Measurements from ENCODE around the gene TBCCD1.

TBCCD1 gene, protein sequence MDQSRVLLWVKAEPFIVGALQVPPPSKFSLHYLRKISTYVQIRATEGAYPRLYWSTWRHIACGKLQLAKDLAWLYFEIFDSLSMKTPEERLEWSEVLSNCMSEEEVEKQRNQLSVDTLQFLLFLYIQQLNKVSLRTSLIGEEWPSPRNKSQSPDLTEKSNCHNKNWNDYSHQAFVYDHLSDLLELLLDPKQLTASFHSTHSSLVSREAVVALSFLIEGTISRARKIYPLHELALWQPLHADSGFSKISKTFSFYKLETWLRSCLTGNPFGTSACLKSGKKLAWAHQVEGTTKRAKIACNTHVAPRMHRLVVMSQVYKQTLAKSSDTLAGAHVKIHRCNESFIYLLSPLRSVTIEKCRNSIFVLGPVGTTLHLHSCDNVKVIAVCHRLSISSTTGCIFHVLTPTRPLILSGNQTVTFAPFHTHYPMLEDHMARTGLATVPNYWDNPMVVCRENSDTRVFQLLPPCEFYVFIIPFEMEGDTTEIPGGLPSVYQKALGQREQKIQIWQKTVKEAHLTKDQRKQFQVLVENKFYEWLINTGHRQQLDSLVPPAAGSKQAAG

DNA sequence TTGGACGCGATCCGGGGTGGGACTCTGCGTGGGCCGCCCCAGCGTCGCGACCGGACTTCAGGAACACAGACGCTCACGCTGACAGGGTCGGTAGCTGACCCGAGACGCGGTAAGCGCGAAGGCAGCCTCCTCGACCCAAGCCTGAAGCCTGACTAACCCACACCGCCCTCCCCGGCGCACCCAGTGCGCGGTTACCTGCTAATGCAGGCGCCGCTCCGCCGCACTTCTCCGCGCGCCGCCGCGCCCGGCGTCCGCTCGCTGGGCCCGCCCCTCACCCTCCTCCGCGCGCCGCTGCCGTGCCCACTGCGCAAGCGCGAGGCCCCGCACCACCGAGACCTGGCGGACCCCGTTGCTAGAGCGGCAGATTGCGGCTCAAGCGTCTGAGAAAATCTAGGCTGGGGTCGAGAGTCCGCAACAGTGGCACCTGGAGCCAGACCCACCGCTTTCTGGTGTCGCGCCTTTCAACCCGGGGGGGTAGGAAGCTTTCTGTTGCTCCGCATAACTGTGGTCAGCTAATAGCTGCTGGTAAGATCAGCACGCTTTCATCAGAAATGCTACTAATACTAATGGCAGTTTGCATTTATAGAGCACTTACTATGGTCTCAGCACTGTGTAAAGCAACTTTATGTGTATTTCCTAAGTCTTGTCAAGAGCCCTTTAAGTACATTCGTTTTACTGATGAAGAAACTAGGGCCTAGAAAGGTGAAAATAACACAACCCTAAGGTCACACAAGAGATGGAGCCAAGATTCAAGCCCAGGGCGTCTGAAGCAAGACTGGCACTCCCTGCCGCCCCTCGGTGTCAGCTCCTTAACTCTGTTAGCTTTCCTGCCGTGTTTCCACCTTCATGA lies at the start of gene TBCCD1:
TBCCD1 (minus strand) TSS at position 268 of the 850 bp plus-strand sequence. CDS start 3,010 bp downstream, outside the sequence.
- peak; percentile 72 for DNase-seq (ENCODE audit: low read depth, low spot score)

DNA sequence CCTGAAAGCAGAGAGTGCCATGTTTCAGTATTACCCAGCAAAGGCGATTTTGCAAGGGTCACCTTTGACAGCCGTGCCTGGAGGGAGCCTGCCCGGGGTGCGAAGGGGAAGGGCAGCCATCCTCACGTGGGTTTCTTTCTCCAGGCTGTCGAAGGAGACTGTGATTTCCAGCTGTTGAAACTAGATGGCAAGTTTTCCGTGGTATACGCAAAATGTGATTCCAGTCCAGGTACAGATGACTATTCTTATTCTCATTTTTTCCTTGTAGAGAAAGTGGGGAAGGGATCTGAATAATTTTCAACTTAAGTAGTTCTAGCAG lies 49.1 kb upstream of the TBCCD1 start:
- no peak for DNase-seq (ENCODE audit: low read depth, low spot score)

DNA sequence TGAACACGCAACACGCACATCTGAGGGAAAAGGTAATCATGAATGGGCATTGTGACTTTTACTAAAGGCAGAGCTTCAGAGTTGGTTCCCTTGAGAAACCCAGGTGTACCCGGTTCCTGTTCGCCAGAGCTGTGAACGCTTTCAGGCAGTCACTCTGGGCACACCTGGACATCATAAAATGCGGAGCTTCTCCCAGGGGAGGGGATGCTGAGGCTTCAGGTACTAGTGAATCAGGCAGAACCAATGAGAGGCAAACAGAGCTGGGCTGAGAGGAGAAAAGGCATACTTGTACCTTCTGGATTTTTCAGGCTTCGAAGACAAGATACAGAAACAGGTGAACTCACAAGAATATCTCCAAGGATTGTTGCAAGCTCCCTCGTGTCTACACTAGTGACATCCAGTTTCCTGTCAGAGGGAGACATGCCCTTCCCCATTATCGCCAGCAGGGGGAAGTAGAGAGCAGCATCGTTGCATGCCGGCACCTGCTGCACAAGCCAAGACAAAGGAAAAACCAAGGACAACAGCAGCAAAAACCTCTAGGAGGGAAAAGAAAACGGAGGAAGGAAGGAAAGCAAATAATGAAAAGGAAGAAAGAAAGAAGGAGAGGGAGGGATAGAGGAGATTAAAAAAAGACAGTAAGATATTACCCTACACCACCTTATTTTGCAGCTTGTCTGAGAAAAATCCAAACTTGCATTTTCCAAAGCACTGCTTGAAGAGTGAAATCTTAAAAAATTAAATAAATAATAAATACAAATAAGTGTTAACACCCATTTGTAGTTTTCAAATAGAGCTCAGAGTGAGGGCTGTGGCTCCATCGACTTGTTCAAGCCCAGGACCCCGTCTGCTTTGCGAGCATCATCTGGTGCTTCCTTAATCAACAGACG lies 47.7 kb upstream of the TBCCD1 start:
- peak; percentile 36 for DNase-seq (ENCODE audit: low read depth, low spot score)

DNA sequence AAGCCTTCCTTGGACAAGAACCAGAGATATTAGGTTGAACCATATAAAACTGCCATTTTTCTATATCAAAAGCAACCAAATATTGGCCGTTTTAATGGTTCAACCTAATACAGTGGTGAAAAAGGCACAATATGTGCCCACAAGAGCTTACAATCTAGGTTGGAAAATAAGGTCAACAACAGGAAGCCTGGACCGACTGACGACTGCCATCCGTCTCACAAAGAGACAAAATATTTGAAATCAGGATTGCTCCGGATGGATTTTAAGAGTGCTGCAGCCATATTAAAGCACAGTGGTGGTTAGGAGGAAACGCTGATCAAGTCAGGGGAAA lies 47.1 kb upstream of the TBCCD1 start:
- no peak for DNase-seq (ENCODE audit: low read depth, low spot score)

DNA sequence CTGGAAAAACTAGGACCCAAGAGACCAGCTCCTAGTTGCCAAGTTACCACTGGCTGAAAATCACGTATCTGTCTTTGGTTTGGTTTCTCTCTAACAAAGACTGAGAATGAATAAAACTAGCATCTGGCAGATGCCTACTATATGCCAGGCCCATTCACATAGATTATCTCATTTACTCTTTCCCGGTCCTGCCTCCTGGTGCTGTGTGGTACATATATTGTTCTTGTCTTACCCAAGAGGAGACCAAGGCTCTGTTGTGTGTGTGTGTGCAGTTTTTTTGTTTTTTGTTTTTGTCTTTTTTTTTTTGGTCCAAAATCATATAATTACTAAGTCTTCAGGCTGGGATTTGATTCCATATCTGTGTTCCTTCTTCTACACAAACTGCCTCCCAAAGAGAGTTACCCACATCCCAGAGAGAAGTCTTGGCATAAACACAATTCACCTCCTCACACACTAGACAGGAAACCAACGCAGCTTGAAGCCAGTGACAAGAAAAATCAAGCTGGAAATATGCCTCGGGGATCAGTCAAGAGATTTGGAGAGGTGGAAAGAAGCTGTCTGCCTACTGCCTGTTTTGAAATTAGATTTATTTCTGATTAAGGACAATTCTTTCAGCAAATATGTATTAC lies 46.6 kb upstream of the TBCCD1 start:
- DNase-seq (ENCODE audit: low read depth, low spot score): no peak

DNA sequence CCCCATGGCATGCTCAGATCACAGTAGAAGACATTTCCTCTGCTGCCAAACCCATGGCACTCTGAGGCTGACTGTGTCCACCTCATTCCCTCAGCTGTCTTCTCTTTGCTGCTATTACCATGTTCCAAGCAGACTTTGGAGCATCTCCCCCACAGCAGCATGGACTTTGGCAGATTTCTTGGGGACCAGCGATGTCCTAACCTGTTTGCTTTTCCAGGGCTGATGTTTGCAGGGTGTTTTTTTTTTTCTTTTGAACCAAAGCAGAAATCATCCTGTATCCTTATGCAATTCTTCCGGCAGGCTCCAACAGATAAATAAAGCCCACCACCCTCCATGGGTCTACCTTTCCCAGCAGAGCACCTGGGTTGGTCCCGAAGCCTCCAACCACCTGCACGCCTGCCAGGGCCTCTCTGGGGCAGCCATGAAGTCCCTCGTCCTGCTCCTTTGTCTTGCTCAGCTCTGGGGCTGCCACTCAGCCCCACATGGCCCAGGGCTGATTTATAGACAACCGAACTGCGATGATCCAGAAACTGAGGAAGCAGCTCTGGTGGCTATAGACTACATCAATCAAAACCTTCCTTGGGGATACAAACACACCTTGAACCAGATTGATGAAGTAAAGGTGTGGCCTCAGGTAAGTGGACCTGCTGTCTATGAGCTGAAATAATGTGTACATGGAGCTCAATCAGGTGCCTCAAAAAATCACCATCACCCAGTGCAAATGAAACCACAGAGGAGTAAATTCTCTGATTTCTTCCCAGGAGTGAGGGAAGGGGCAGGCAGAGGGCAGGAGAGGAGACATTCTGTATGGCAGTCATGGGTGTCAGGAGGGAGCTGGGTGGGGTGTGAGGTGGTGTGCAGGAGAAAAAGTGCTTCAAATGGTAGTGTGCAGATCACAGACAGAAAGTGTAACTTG lies 45.8 kb upstream of the TBCCD1 start, which contains the start of gene AHSG:
AHSG (plus strand) TSS at position 340 of the 916 bp plus-strand sequence; CDS start at position 422, 82 bp downstream.
- no peak for DNase-seq (ENCODE audit: low read depth, low spot score)

DNA sequence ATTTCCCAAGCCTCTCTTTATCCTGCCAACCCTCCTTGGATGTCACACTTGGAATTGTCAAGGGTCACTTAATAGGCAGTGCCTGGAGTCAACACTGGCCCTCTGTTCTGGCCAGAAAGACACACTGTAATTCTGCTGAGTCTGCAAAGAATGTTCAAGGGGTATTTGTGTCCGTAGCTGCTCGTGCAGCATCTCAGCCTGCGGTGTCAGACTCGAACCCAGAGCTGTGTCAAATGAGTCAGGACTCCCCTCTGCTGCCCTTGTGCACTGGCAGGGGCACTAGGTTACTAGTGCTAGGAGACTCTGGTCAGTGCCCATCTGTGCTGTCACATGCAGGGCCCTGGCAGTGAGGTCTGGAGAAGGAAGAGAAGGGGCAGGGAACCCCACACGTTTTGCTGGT lies 44.9 kb upstream of the TBCCD1 start:
- DNase-seq (ENCODE audit: low read depth, low spot score): no peak

DNA sequence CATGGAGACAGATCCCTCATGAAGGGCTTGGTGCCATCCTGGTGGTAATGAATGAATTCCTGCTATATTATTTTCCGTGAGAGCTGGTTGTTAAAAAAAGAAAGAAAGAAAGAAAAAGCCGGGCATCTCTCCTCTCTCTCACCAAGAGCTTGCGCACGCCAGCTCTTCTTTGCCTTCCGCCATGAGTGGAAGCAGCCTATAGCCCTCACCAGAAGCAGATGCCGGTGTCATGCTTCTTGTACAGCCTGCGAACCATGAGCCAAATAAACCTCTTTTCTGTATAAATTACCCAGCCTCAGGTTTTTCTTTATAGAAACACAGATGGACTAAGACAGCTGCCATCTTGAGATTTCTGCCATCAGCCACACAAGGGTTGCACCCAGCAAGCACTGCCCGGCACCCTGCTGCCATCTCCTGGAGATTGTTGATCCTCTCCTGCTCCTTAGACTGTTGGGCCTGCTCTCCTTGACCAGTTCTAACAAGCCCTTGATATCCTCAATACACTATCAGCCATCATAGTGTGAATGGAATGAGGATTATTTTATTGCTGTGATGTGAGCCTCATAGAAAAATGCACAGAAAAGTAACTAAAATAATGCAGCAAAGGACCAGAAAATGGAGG lies 42.2 kb upstream of the TBCCD1 start:
- DNase-seq (ENCODE audit: low read depth, low spot score): no peak

DNA sequence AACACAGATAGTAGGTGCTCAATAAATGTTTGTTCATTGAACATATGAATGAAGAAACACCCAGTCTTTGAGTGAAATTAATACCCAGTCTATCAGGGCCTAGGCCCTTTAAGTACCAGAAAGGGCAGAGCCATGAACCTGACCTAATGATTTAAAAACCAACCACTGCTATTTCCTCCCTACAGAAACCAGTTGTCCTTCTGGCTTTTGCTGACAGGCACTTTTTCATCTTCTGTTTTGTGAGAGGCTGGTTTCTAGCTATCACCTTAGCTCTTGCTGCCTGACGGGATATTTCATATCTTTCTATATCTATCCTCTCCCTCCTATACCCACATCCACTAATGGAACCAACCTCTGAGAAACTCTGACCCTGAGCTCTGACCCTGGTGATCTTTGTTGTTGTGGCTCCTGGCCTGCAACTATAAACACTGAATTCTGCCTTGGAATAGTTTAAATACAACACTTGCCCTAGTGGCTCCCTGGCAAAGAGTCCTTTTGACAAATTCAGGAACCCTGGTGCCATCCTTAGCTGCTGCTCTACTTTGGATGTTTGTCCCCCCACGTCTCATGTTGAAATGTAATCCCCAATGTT lies 41.6 kb upstream of the TBCCD1 start:
- DNase-seq (ENCODE audit: low read depth, low spot score): no peak

DNA sequence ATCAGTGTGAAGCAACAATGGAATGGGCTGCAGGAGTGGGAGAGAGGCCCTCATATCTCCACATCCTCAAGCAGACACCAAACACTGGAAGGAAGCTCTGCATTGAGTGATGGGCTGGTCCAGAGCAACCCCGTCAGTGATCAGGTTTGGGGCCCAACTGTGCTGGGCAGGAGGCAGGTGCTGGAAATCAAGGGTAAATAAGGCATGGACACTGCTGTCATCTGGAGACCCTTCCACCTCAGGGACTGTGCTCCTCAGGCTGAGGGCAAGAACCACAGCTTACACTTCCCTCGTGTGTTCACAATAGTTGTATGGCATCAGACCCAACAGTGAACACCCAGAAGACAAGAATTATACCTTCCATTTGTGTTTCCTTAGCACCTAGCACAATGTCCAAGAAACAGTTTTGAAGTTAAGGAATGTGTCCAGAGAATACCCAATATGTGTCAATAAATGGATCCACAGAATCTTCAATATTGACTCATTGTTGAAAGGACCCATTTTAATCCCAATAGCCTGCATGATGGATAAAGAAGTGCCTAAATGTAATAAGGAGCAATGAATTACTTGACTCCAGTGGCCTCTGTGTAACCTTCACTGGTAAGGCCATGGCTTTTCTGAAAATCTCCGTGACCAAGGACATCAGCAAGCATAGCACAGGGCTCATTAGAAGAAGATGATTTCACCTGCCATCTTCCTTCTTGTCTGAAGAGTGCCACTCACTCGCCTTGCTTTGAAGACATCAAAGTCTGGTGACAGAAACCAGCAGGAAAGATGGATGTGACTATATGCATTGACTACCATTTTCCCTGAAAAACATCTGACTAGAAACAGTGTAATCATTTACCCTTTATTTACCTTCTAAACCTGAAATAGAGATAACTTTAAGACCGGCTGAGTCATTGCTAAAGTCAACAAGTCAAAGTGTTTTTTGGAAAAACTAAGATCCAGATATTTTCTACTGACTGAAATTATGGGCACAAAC lies 38.7 kb upstream of the TBCCD1 start:
- no peak for DNase-seq (ENCODE audit: low read depth, low spot score)

DNA sequence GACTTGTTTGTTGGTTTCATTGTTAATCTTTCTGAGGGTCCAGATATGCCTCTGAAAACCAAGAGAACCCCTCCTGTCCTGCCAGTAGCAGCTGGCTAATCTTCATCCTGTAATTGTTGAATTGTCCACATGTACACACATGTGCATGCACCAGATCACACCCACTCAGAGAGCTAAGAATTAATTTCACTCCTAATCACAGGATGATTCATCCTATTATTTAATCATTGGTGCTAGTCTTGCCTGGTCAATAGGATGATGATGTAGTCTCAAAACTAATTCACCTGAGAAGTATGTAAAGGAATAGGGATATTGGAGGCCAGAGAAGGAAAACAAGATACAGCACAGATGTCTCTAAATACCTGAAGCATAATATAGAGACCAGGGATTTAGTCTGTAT lies 37.9 kb upstream of the TBCCD1 start:
- no peak for DNase-seq (ENCODE audit: low read depth, low spot score)

DNA sequence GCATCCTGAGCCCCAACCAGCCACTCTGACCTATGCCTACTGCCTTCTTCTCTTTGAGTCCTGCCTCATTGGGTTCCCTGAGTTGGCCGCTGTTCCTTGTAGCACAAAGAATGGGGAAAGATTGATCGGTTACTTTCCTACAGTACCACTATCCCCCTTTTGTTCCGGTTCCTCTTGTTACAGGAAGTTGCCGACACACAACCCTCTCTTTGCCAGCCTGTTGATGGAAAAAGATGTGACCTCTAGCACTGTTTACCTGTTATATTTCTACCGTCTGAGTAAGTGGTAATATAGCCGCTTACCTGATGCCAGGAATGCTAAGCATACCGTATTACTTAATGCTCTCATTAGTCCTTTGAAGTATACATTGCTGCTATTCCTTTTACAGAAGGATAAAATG lies 36.0 kb upstream of the TBCCD1 start:
- DNase-seq (ENCODE audit: low read depth, low spot score): no peak

DNA sequence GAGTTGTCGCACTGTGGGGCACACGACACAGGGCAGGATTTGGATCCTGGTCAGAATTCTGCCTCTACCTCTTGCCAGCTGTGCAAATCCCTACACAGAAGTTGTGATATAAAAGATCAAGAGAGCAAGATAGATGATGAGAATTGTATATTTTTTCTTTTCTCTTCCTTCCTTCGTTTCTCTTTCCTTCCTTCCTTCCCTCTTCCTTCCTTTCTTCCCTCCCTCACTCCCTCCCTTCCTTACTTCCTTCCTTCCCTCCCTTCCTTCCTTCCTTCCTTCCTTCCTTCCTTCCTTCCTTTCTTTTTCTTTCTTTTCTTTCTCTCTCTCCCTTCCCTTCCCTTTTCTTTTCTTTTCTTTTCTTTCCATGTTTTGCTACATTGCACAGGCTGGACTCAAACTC lies 33.8 kb upstream of the TBCCD1 start:
- no peak for DNase-seq (ENCODE audit: low read depth, low spot score)

DNA sequence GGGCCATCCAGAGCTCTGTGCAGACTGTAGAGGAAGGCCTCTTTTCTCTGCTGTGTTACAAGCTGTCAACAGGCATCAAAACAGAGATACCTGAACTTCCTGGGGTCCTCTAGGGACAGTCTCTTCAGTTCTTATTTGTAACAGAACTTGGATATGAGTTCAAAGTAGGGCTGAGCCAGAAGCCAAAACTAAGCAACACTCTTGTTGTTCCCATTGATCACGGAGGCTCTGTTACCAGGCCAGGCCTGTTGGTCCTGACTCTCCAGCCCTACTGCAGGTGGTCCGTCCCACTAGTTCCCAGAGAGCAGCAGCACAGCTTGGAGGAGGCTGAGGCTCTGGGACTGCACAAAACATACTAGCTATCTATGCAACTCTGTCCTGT lies 32.6 kb upstream of the TBCCD1 start:
- no peak for DNase-seq (ENCODE audit: low read depth, low spot score)

DNA sequence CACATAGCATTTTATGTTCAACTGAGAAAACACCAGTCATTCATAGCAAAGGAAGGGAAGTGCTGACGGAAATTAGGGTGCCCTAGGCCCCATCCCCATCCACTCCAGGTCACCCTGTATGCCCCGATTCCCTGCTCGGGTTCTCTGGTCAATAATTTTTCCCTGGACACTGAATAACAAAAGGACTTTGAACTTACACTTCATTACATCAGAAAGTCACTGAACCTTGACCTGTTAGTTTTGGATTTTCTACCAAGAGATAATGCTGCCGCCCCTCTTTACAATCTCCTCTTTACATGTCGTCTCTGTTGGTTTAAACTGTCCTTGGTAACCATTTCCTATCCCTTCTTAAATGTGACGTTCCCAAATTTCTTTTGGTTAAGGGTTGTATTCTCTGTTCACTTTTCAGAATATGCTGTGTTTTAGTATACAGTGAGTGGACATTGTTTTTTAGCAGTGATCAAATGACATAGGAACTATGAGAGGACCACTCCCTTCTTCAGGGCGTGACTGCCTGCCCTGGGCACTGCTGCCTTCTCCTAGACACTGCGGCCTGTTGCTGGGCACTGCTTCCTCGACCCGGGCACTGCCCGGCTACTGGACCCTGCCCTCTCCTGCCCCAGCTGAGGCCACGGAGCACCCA lies 32.1 kb upstream of the TBCCD1 start:
- no peak for DNase-seq (ENCODE audit: low read depth, low spot score)

DNA sequence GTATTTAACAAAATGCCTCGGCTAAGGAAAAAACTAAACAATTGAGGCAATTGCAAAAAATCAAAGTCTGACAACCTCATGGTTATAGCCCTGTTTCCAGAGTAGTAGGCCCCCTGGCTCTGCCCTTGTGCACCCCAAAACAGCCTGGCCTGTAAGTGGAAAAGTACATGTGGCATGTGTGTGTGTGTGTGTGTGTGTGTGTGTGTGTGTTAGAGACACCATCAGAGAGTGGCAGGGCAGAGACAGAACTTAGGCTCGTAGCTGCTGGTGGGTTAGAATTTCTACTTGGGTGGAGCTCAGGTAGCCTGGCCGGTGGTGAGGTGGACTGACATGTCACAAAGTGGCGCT lies 31.6 kb upstream of the TBCCD1 start:
- DNase-seq (ENCODE audit: low read depth, low spot score): no peak

DNA sequence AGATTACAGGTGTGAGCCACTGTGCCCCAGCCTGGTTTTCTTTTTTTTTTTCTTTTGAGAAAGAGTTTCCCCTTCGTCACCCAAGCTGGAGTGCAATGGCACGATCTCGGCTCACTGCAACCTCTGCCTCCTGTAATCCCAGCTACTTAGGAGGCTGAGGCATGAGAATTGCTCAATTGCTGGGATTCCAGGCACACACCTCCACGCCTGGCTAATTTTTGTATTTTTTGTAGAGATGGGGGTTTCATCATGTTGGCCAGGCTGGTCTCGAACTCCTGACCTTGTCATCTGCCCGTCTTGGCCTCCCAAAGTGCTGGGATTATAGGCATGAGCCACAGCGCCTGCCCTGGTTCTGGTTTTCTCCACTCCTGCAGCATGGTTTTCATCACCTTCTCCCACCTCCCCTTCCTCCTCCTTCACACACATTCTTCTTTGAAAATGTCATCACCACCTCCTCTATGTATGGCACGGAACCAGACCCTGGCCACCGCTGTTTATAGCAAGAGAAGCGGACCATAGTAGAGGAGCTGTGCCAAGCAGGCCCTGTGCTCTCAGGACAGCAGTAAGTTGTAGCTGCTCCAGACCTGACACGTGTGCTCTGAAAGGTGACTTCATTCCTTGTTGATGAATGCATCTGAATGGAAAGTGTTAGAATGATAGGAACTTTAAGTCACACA lies 31.1 kb upstream of the TBCCD1 start:
- DNase-seq (ENCODE audit: low read depth, low spot score): no peak

Measured in brain pericyte (primary cell).